HL-60 (cell line): Measurements from ENCODE around the gene PDCD7.
"Not testable (repeated sequence)": the region's sequence is repeated elsewhere in the genome, so short reads cannot be mapped to it uniquely, and the experiment has no call there.

ENCODE experiments used
- GABPA ChIP-seq: IDR thresholded peaks from 2 replicates; pipeline ENCODE4 v1.6.1; 2012; ENCODE audit warnings: low read depth
- POLR2AphosphoS5 ChIP-seq: IDR thresholded peaks from 2 replicates; pipeline ENCODE4 v1.6.1; 2012; ENCODE audit warnings: low read depth
- REST ChIP-seq: IDR thresholded peaks from 2 replicates; pipeline ENCODE4 v1.6.1; 2012; ENCODE audit warnings: low read depth; ENCODE audit not compliant: insufficient replicate concordance
- TF ChIP-seq, protein P1 (sequence below): IDR thresholded peaks from one replicate; pipeline ENCODE4 v1.5.1; 2011; ENCODE audit warnings: low read length, control low read depth, inconsistent platforms; ENCODE audit not compliant: insufficient read depth

DNA sequence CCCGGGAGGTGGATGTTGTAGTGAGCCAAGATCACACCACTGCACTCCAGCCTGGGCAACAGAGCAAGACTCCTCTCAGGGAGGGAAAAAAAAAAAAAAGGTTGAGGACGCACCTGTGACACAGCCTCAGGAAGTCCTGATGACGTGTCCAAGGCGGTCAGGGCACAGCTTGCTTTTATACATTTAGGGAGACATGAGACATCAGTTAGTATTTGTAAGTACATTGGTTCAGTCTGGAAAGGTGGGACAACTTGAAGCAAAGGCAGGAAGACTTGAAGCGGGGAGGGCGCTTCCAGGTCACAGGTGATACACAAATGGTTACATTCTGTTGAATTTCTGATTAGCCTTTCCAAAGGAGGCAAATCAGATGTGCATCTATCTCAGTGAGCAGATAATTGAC, 5.0 kb upstream of the PDCD7 start:
- TF ChIP-seq, protein P1, sequence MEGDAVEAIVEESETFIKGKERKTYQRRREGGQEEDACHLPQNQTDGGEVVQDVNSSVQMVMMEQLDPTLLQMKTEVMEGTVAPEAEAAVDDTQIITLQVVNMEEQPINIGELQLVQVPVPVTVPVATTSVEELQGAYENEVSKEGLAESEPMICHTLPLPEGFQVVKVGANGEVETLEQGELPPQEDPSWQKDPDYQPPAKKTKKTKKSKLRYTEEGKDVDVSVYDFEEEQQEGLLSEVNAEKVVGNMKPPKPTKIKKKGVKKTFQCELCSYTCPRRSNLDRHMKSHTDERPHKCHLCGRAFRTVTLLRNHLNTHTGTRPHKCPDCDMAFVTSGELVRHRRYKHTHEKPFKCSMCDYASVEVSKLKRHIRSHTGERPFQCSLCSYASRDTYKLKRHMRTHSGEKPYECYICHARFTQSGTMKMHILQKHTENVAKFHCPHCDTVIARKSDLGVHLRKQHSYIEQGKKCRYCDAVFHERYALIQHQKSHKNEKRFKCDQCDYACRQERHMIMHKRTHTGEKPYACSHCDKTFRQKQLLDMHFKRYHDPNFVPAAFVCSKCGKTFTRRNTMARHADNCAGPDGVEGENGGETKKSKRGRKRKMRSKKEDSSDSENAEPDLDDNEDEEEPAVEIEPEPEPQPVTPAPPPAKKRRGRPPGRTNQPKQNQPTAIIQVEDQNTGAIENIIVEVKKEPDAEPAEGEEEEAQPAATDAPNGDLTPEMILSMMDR: not testable (repeated sequence)
- not testable (repeated sequence) for TF ChIP-seq POLR2AphosphoS5, REST, GABPA
